Measurements from ENCODE around the gene MCM6. TPM values are rescaled to one million over a fixed set of nuclear protein-coding genes. Genes with fewer than 3 reads are reported as not detected.

MCM6 gene
- total RNA-seq, 1 donor from 2014 or later: 28.9 TPM

DNA sequence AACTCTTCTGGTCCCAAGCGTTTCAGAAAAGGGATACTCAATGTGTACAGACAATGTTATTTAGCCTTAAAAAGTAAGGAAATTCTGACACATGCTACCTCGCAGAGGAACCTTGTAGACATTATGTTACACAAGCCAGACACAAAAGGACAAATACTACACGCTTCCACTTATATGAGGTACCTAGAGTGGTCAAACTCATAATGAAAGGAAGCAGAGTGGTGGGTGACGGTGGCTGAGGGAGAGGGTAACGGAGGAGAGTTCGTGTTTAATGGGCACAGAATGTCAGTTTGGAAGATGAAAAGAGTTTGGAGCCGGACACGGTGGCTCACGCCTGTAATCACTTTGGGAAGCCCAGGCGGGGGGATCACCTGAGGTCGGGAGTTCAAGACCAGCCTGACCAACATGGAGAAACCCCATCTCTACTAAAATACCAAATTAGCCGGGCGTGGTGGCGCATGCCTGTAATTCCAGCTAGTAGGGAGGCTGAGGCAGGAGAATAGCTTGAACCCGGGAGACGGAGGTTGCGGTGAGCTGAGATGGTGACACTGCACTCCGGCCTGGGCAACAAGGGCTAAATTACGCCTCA, 1.4 kb downstream of the MCM6 start:
- Mint-ChIP-seq H3K36me3 (ENCODE audit: low read depth) (peaks cover 25% of the 10 kb centered on the region), H3K27me3 (no peaks in the 10 kb centered on the region), H3K4me1 (peaks cover 24% of the 10 kb centered on the region), H3K27ac (peak overlapping the region; percentile 88), H3K9me3 (no peaks in the 10 kb centered on the region), H3K4me3 (peak overlapping the region; percentile 95)
- ATAC-seq (ENCODE audit: low read depth) (no peak), DNase-seq (no peak)
- intact Hi-C loops (cut with micrococcal nuclease): no loop called here
- ChIA-PET POLR2A (interaction anchor here (0.7 to 2.0 kb wide), 3 partner anchors 9 to 515 kb away, joined by 3 to 8 read pairs (median 4); partner anchors contain the start of gene ZRANB3), CTCF (no interaction called here)
- TF ChIP-seq, protein P1, sequence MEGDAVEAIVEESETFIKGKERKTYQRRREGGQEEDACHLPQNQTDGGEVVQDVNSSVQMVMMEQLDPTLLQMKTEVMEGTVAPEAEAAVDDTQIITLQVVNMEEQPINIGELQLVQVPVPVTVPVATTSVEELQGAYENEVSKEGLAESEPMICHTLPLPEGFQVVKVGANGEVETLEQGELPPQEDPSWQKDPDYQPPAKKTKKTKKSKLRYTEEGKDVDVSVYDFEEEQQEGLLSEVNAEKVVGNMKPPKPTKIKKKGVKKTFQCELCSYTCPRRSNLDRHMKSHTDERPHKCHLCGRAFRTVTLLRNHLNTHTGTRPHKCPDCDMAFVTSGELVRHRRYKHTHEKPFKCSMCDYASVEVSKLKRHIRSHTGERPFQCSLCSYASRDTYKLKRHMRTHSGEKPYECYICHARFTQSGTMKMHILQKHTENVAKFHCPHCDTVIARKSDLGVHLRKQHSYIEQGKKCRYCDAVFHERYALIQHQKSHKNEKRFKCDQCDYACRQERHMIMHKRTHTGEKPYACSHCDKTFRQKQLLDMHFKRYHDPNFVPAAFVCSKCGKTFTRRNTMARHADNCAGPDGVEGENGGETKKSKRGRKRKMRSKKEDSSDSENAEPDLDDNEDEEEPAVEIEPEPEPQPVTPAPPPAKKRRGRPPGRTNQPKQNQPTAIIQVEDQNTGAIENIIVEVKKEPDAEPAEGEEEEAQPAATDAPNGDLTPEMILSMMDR (IDR thresholded peaks at IDR 0.05): no peak

DNA sequence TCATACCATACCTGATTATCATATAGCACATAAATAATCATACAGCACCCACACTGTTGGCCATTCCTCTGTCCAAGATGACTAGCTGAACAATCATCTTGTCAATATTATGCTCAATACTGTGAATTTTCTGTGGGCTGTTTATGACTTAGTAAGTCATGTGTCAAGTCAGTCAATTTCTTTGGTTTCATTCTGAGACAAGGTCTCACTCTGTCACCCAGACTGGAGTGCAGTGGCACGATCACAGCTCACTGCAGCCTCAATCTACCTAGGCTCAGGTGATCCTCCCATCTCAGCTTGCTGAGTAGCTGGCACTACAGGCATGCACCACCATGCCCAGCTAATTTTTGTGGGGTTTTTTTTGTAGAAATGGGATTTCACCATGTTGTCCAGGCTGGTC, 5.7 kb downstream of the MCM6 start:
- intact Hi-C loops (cut with micrococcal nuclease): no loop called here
- DNase-seq (no peak), ATAC-seq (ENCODE audit: low read depth) (no peak)
- Mint-ChIP-seq H3K36me3 (ENCODE audit: low read depth) (peaks cover 59% of the 10 kb centered on the region), H3K4me1 (peaks cover 13% of the 10 kb centered on the region), H3K27ac (no peak overlapping the region), H3K27me3 (no peaks in the 10 kb centered on the region), H3K4me3 (no peak overlapping the region), H3K9me3 (no peaks in the 10 kb centered on the region)
- TF ChIP-seq, protein P1 (IDR thresholded peaks at IDR 0.05): no peak
- ChIA-PET POLR2A (no interaction called here), CTCF (no interaction called here)

- CTCF ChIA-PET: no interaction called here
- Mint-ChIP-seq H3K36me3 (ENCODE audit: low read depth) (peaks cover 72% of the 10 kb centered on the region), H3K9me3 (no peaks in the 10 kb centered on the region), H3K4me1 (no peaks in the 10 kb centered on the region), H3K27me3 (no peaks in the 10 kb centered on the region), H3K27ac (no peak overlapping the region), H3K4me3 (no peak overlapping the region)
- intact Hi-C loops (cut with micrococcal nuclease): no loop called here
- no peak for ATAC-seq (ENCODE audit: low read depth)
- no peak for DNase-seq
- TF ChIP-seq, protein P1 (IDR thresholded peaks at IDR 0.05): no peak
- POLR2A ChIA-PET: no interaction called here
Observed at GRCh38 chr2:135863233-135863632, 13.0 kb downstream of the MCM6 start.

- Mint-ChIP-seq H3K27ac (no peak overlapping the region), H3K4me1 (no peaks in the 10 kb centered on the region), H3K9me3 (no peaks in the 10 kb centered on the region), H3K4me3 (no peak overlapping the region), H3K27me3 (no peaks in the 10 kb centered on the region), H3K36me3 (ENCODE audit: low read depth) (peaks cover 74% of the 10 kb centered on the region)
- POLR2A ChIA-PET: no interaction called here
- TF ChIP-seq, protein P1 (IDR thresholded peaks at IDR 0.05): no peak
- no peak for DNase-seq
- intact Hi-C loops (cut with micrococcal nuclease): no loop called here
- no peak for ATAC-seq (ENCODE audit: low read depth)
- CTCF ChIA-PET: no interaction called here
Observed at GRCh38 chr2:135862718-135863117, 13.5 kb downstream of the MCM6 start.

DNA sequence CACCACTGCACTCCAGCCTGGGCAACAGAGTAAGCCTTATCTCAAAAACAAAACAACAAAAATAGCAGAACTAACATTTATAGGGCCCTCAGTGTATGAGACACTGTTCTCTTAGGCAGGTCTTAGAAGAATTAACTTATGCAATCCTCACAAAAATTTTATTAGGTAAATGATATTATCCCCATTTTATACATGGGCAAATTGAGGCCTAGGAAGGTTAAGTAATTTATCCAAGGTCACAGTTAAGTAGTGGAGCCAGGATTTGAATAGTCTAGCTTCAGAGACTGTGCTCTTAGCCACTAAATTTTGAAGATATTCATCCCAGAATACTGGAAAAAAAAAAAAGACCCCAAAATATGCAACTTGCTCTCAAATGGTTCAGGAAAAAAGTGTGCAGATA, 22.8 kb downstream of the MCM6 start:
- ATAC-seq (ENCODE audit: low read depth) (no peak), DNase-seq (no peak)
- H3K27me3 Mint-ChIP-seq: no peaks in the 10 kb centered on the region
- intact Hi-C loops (cut with micrococcal nuclease): no loop called here
- H3K9me3 Mint-ChIP-seq: no peaks in the 10 kb centered on the region
- TF ChIP-seq, protein P1 (IDR thresholded peaks at IDR 0.05): no peak
- POLR2A ChIA-PET: no interaction called here
- H3K4me1 Mint-ChIP-seq: no peaks in the 10 kb centered on the region
- CTCF ChIA-PET: no interaction called here
- H3K4me3 Mint-ChIP-seq: no peak overlapping the region
- peaks cover 68% of the 10 kb centered on the region for H3K36me3 Mint-ChIP-seq (ENCODE audit: low read depth)
- no peak overlapping the region for H3K27ac Mint-ChIP-seq

All from activated B cell treated with CpG ODN at 0.5 μM for 24 hours (primary cell).